Thyroid gland (tissue), 4 donors: Measurements from ENCODE around the gene SEL1L2. TPM values are rescaled to one million over a fixed set of nuclear protein-coding genes. Genes with fewer than 3 reads are reported as not detected.

Experiments used
- DNase-seq, 2 donors: peaks; one replicate each; pipeline ENCODE4 v3.0.0-alpha.2; 2019
- H3K27ac ChIP-seq, 3 donors: fragments of 200-600 bp; sonication (generic); 1 replicate in 2 of 3; 2 replicates in 1 of 3; pipeline ENCODE4 v1.5.1; 2016 to 2019; ENCODE audit warnings: mild to moderate bottlenecking in 1 of 3, moderate library complexity in 1 of 3
- H3K27me3 ChIP-seq: fragments of 200-600 bp; sonication (generic); one replicate; pipeline ENCODE4 v1.5.1; 2019
- H3K36me3 ChIP-seq, 2 donors: fragments of 200-600 bp; sonication (generic); one replicate each; pipeline ENCODE4 v1.5.1; 2016 to 2019
- H3K4me1 ChIP-seq, 2 donors: fragments of 200-600 bp; sonication (generic); one replicate each; pipeline ENCODE4 v1.5.1; 2017 to 2019
- H3K4me3 ChIP-seq, 3 donors: fragments of 200-600 bp; sonication (generic); replicated peaks in 1 of 3; 1 replicate in 2 of 3; 2 replicates in 1 of 3; pipeline ENCODE4 v1.5.1; 2016; ENCODE audit warnings: mild to moderate bottlenecking in 1 of 3
- H3K9me3 ChIP-seq: fragments of 200-600 bp; sonication (generic); one replicate; pipeline ENCODE4 v1.5.1; 2017
- POLR2A ChIP-seq, 2 donors: fragments of 450-650 bp; IDR thresholded peaks; one replicate each; pipeline ENCODE4 v1.6.1; 2017; ENCODE audit warnings: antibody characterized with exemption in 2 of 2, mild to moderate bottlenecking in 2 of 2, moderate library complexity in 1 of 2
- WGBS, 2 donors: methylation state at CpG; one replicate each; pipeline ENCODE4 v1.1.5; 2017; 5-methylcytosine and 5-hydroxymethylcytosine counted together
- intact Hi-C: fragments of 100-400 bp; cut with DNase I; formaldehyde crosslinking; loops from one replicate; pipeline ENCODE4 v1.15.1; 2023
- total RNA-seq, 4 donors: library from RNA; depleted of rRNA; stranded (reverse); fragments of >200 nt; gene quantifications; one replicate each; pipeline ENCODE4 v1.2.3, GENCODE V29; 2016
- TF ChIP-seq, protein P1 (sequence below), 6 experiments: fragments of 200-600 bp in 3 of 6; fragments of 450-650 bp in 3 of 6; sonication (generic) in 3 of 6; IDR thresholded peaks; one replicate each; pipeline ENCODE4 v1.5.1; 2016 to 2019; ENCODE audit warnings: antibody characterized with exemption in 6 of 6, mild to moderate bottlenecking in 2 of 6, inconsistent platforms in 1 of 6, moderate library complexity in 1 of 6

SEL1L2 gene
- total RNA-seq, 4 donors from 2014 or later = not detected

DNA sequence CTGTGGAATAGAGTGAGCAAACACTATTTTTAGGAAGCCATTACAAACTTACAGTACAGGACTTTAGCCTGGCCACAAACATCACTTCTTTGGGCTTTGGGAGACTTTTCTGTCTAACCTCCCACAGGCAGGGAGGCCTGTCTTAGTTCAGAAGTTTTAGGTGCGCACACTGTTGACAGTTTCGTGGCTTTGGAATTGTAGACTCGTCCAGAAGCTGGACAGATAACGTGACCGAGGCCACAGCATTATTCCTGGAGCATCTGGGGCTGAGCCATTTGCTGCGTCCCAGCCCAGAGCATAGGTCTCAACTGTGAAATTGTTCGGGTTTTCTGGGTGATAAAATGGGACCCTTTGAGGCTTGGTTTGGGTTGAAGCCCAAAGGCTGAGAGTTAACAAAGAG, 151.8 kb downstream of the SEL1L2 start:
- Histone ChIP-seq H3K4me1 (no peaks in the 10 kb centered on the region), H3K27ac (no peak overlapping the region), H3K36me3 (no peaks in the 10 kb centered on the region), H3K9me3 (no peaks in the 10 kb centered on the region), H3K4me3 (no peak overlapping the region), H3K27me3 (no peaks in the 10 kb centered on the region)
- no peak for TF ChIP-seq POLR2A (IDR thresholded peaks at IDR 0.05)
- TF ChIP-seq, protein P1, sequence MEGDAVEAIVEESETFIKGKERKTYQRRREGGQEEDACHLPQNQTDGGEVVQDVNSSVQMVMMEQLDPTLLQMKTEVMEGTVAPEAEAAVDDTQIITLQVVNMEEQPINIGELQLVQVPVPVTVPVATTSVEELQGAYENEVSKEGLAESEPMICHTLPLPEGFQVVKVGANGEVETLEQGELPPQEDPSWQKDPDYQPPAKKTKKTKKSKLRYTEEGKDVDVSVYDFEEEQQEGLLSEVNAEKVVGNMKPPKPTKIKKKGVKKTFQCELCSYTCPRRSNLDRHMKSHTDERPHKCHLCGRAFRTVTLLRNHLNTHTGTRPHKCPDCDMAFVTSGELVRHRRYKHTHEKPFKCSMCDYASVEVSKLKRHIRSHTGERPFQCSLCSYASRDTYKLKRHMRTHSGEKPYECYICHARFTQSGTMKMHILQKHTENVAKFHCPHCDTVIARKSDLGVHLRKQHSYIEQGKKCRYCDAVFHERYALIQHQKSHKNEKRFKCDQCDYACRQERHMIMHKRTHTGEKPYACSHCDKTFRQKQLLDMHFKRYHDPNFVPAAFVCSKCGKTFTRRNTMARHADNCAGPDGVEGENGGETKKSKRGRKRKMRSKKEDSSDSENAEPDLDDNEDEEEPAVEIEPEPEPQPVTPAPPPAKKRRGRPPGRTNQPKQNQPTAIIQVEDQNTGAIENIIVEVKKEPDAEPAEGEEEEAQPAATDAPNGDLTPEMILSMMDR (IDR thresholded peaks at IDR 0.05) = no peak
- intact Hi-C loops = no loop called here
- DNase-seq = no peak
- WGBS, 2 donors = 72 to 90% methylated on average over 7 of the region's 7 CpGs

DNA sequence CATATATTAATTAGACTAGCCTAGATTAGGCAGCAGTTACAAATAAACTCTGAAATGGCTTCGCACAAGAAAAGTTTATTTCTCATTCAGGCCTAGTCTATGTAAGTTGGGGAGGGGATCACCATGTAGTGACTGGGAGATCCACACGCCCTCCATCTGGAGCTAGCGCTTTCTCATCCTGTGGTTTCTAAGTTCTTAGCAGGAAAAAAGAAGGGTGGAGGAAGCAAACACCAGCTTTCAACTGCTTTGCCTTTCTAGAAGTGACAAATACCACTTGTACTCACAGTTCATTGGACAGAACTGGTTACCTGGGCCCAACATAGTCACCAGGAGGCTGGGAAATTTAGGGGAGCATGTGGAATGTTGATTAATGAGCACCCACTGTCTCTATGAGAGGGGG, 158.9 kb downstream of the SEL1L2 start:
- Histone ChIP-seq H3K9me3 (no peaks in the 10 kb centered on the region), H3K27me3 (no peaks in the 10 kb centered on the region), H3K36me3 (no peaks in the 10 kb centered on the region), H3K4me1 (no peaks in the 10 kb centered on the region), H3K27ac (no peak overlapping the region), H3K4me3 (no peak overlapping the region)
- 84 to 91% methylated on average over 3 of the region's 3 CpGs for WGBS, 2 donors
- TF ChIP-seq, protein P1 (IDR thresholded peaks at IDR 0.05) = no peak
- TF ChIP-seq POLR2A (IDR thresholded peaks at IDR 0.05) = no peak
- intact Hi-C loops = no loop called here
- DNase-seq = no peak

DNA sequence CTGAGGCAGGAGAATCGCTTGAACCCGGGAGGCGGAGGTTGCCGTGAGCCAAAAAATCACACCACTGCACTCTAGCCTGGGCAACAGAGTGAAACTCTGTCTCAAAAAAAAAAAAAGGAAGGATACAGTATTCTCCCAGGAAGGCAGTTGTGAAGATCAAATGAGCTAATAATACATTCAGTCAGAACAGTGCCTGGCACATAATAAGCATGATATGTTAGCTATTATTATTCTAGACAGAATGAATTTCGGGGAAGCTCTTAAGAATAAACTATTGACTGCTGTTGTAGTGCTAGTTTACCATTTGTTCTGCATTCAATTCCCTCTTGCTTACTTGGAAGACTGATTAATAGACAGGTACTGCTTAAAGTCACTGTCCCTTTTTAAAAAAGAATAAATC, 164.9 kb downstream of the SEL1L2 start:
- Histone ChIP-seq H3K4me3 (no peak overlapping the region), H3K27me3 (no peaks in the 10 kb centered on the region), H3K4me1 (no peaks in the 10 kb centered on the region), H3K27ac (no peak overlapping the region), H3K9me3 (no peaks in the 10 kb centered on the region), H3K36me3 (no peaks in the 10 kb centered on the region)
- no peak for TF ChIP-seq POLR2A (IDR thresholded peaks at IDR 0.05)
- TF ChIP-seq, protein P1 (IDR thresholded peaks at IDR 0.05) = no peak
- 88 to 90% methylated on average over 4 to 5 of the region's 5 CpGs for WGBS, 2 donors
- intact Hi-C loops = no loop called here
- DNase-seq = no peak

DNA sequence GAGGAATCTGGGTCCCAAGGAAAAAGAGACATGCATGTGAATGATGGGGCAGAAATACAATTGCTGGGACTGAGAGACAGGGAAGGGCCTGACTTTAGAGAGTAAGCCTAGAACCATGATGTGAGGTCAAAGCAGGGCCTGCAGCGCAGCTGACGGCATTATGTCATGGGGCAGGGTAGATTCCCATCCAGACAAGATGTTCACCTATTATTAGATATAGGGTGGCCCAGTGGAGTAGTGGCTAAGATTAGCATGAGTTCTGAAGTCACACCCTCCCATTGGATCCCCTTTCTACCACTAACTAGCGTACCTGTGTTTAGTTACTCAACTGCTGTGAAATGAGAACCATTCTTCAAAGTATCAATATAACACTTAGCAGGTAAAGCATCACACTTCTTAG, 166.0 kb downstream of the SEL1L2 start:
- intact Hi-C loops = loop anchor here (5.0 kb wide), 1 partner anchor 233 kb away; no protein-coding TSS in a partner anchor
- no peak for DNase-seq
- Histone ChIP-seq H3K4me3 (no peak overlapping the region), H3K27ac (no peak overlapping the region), H3K9me3 (no peaks in the 10 kb centered on the region), H3K27me3 (no peaks in the 10 kb centered on the region), H3K36me3 (no peaks in the 10 kb centered on the region), H3K4me1 (no peaks in the 10 kb centered on the region)
- TF ChIP-seq, protein P1 (IDR thresholded peaks at IDR 0.05) = no peak
- TF ChIP-seq POLR2A (IDR thresholded peaks at IDR 0.05) = no peak
- 92 to 96% methylated on average over 3 of the region's 3 CpGs for WGBS, 2 donors

DNA sequence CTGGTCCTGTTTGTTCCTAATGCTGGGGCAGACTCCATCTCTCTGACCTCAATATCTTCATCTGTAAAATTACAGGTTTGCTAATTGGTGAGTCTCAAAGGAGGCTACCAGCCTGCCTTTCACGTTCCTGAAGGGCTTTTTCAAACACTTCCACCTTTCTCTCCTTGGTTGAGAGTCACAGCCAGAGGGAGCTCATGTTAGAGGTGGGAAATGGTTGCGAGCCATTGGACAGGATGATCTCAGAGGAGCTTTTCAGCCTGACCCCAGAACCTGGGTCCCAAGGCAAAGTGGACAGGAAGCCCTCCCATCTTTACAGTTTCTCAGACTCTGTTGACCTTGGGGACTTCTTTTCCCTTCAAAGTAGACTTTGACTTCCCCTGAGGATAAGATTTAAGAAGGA, 168.0 kb downstream of the SEL1L2 start:
- no peak overlapping the region for H3K4me3 ChIP-seq
- H3K4me1 ChIP-seq = no peaks in the 10 kb centered on the region
- no peaks in the 10 kb centered on the region for H3K9me3 ChIP-seq
- no peak for DNase-seq
- no peak for TF ChIP-seq POLR2A (IDR thresholded peaks at IDR 0.05)
- TF ChIP-seq, protein P1 (IDR thresholded peaks at IDR 0.05) = no peak
- H3K27me3 ChIP-seq = no peaks in the 10 kb centered on the region
- peaks cover 0 to 1% of the 10 kb centered on the region in 2 donors for H3K36me3 ChIP-seq
- H3K27ac ChIP-seq = no peak overlapping the region
- intact Hi-C loops = loop anchor here (5.0 kb wide), 1 partner anchor 235 kb away; no protein-coding TSS in a partner anchor
- 63 to 76% methylated on average over 2 of the region's 2 CpGs for WGBS, 2 donors
